HCT116 (cell line): ENCODE measurements around the gene ACCS. TPM values are rescaled to one million over a fixed set of nuclear protein-coding genes. Genes with fewer than 3 reads are reported as not detected.

ENCODE experiments used
- ATAC-seq: fragments of 200-7000 bp; cut with Tn5 transposase; 2 replicates; pipeline ENCODE4 v1.9.1; 2020; ENCODE audit warnings: mild to moderate bottlenecking, moderate library complexity
- BruUV-seq: library from RNA; stranded (reverse); fragments of 400-500 nt; replicated peaks from 2 replicates; lab custom pipeline; 2021; lab: Mats Ljungman, UMichigan
- CTCF ChIA-PET: fragments of 300-600 bp; sonication (Branson Sonifier 250); formaldehyde crosslinking; loops from one replicate; lab custom pipeline; 2021; ENCODE audit warnings: antibody characterized with exemption; lab: Charles Lee
- POLR2A ChIA-PET: fragments of 300-600, 350-600 bp; sonication (Branson Sonifier 250); formaldehyde crosslinking; loops from one replicate; lab custom pipeline; 2021; ENCODE audit warnings: antibody characterized with exemption; lab: Charles Lee
- RAD21 ChIA-PET, 2 experiments: fragments of 300-600 bp; sonication (Branson Sonifier 250); formaldehyde crosslinking; loops; one replicate each; lab custom pipeline; 2023; ENCODE audit warnings: low total read pairs in 2 of 2; ENCODE audit not compliant: uncharacterized antibody in 2 of 2, unreplicated experiment in 2 of 2, low non-redundant PET in 1 of 2; lab: Charles Lee
- DNase-seq: peaks from one replicate; pipeline ENCODE4 v3.0.0-alpha.2; 2010; ENCODE audit warnings: low read depth, low spot score
- H2AFZ ChIP-seq: fragments of 200-600 bp; shearing (Covaris generic), sonication (generic); 2 replicates; pipeline ENCODE4 v1.6.1; 2017; ENCODE audit warnings: low read depth, mixed run types, mixed read lengths, antibody characterized with exemption, low read length; ENCODE audit not compliant: poor library complexity, severe bottlenecking
- H3K27ac ChIP-seq: 2 replicates; pipeline ENCODE4 v1.5.1; 2012; ENCODE audit warnings: low read depth, low read length
- H3K27me3 ChIP-seq: fragments of 200-600 bp; sonication (generic); 2 replicates; pipeline ENCODE4 v1.6.1; 2016; ENCODE audit warnings: mixed run types, low read length, mixed read lengths; ENCODE audit not compliant: insufficient read depth
- H3K36me3 ChIP-seq, 2 experiments: fragments of 200-500 bp in 1 of 2; fragments of 200-600 bp in 1 of 2; sonication (Bioruptor generic) in 1 of 2; sonication (generic) in 1 of 2; 2 replicates each; pipeline versions ENCODE4 v1.5.1 to v1.6.1; 2014 to 2016; ENCODE audit warnings: low read length in 2 of 2, inconsistent platforms in 1 of 2, mixed read lengths in 1 of 2, mixed run types in 1 of 2; ENCODE audit not compliant: insufficient read depth in 2 of 2, control insufficient read depth in 1 of 2
- H3K4me1 ChIP-seq, 2 experiments: fragments of 200-600 bp in 1 of 2; sonication (generic) in 1 of 2; 2 replicates each; pipeline versions ENCODE4 v1.5.1 to v1.6.1; 2012 to 2017; ENCODE audit warnings: low read length in 2 of 2, inconsistent platforms in 1 of 2, mild to moderate bottlenecking in 1 of 2, mixed read lengths in 1 of 2, mixed run types in 1 of 2, moderate library complexity in 1 of 2; ENCODE audit not compliant: insufficient read depth in 2 of 2, control insufficient read depth in 1 of 2
- H3K4me2 ChIP-seq: fragments of 200-600 bp; sonication (generic); 2 replicates; pipeline ENCODE4 v1.6.1; 2017; ENCODE audit warnings: mixed run types, low read length, mixed read lengths
- H3K4me3 ChIP-seq, 2 experiments: fragments of 200-600 bp in 1 of 2; sonication (generic) in 1 of 2; replicated peaks in 1 of 2; 2 replicates each; pipeline ENCODE4 v1.5.1; 2011 to 2016; ENCODE audit warnings: low read length in 2 of 2, control low read depth in 1 of 2, low read depth in 1 of 2, mild to moderate bottlenecking in 1 of 2, mixed read lengths in 1 of 2, mixed run types in 1 of 2
- H3K79me2 ChIP-seq: fragments of 200-600 bp; sonication (generic); 2 replicates; pipeline ENCODE4 v1.6.1; 2017; ENCODE audit warnings: mild to moderate bottlenecking, mixed run types, low read length, moderate library complexity, mixed read lengths; ENCODE audit not compliant: insufficient read depth
- H3K9ac ChIP-seq: fragments of 200-600 bp; sonication (generic); 2 replicates; pipeline ENCODE4 v1.6.1; 2016; ENCODE audit warnings: low read length, mixed read lengths
- H3K9me2 ChIP-seq: fragments of 200-600 bp; sonication (generic), shearing (Covaris generic); 2 replicates; pipeline ENCODE4 v1.6.1; 2017; ENCODE audit warnings: mixed run types, mild to moderate bottlenecking, moderate library complexity; ENCODE audit not compliant: insufficient read depth
- H3K9me3 ChIP-seq, 2 experiments: fragments of 200-500 bp in 1 of 2; fragments of 200-600 bp in 1 of 2; sonication (Bioruptor generic) in 1 of 2; sonication (generic) in 1 of 2; 2 replicates each; pipeline ENCODE4 v1.6.1; 2014 to 2017; ENCODE audit warnings: low read length in 2 of 2, mixed read lengths in 2 of 2, inconsistent platforms in 1 of 2, low read depth in 1 of 2, mild to moderate bottlenecking in 1 of 2, mixed run types in 1 of 2, moderate library complexity in 1 of 2; ENCODE audit not compliant: control insufficient read depth in 1 of 2, insufficient read depth in 1 of 2
- H4K20me1 ChIP-seq: fragments of 200-600 bp; sonication (generic), shearing (Covaris generic); 2 replicates; pipeline ENCODE4 v1.6.1; 2017; ENCODE audit warnings: mixed run types, mild to moderate bottlenecking, moderate library complexity; ENCODE audit not compliant: insufficient read depth
- ATF3 ChIP-seq: IDR thresholded peaks from 2 replicates; pipeline ENCODE4 v1.6.1; 2012
- CBX3 ChIP-seq: IDR thresholded peaks from 2 replicates; pipeline ENCODE4 v1.6.1; 2012; ENCODE audit warnings: low read depth
- EGR1 ChIP-seq: IDR thresholded peaks from 2 replicates; pipeline ENCODE4 v1.6.1; 2012; ENCODE audit warnings: low read depth
- ELF1 ChIP-seq: IDR thresholded peaks from 2 replicates; pipeline ENCODE4 v1.6.1; 2012; ENCODE audit warnings: low read depth, borderline replicate concordance
- POLR2A ChIP-seq: IDR thresholded peaks from 2 replicates; pipeline ENCODE4 v1.7.0; 2011; ENCODE audit warnings: borderline replicate concordance; ENCODE audit not compliant: insufficient read depth, insufficient read length; ENCODE audit errors: extremely low read depth
- POLR2AphosphoS5 ChIP-seq: IDR thresholded peaks from 2 replicates; pipeline ENCODE4 v1.6.1; 2011; ENCODE audit warnings: mild to moderate bottlenecking, low read depth, low read length, moderate library complexity
- SIN3A ChIP-seq: IDR thresholded peaks from 2 replicates; pipeline ENCODE4 v1.6.1; 2012; ENCODE audit warnings: low read depth
- SP1 ChIP-seq: IDR thresholded peaks from 2 replicates; pipeline ENCODE4 v1.6.1; 2012; ENCODE audit warnings: low read depth
- SRF ChIP-seq: IDR thresholded peaks from 2 replicates; pipeline ENCODE4 v1.6.1; 2012; ENCODE audit warnings: low read depth
- TCF7L2 ChIP-seq: IDR thresholded peaks from 2 replicates; pipeline ENCODE4 v1.7.0; 2011; ENCODE audit warnings: borderline replicate concordance, inconsistent platforms; ENCODE audit not compliant: insufficient read depth, insufficient read length; ENCODE audit errors: extremely low read depth
- ZBTB33 ChIP-seq: IDR thresholded peaks from 2 replicates; pipeline ENCODE4 v1.6.1; 2011; ENCODE audit warnings: mild to moderate bottlenecking, low read length, moderate library complexity; ENCODE audit not compliant: insufficient replicate concordance; ENCODE audit errors: extremely low read depth
- ZFX ChIP-seq: fragments of 450-650 bp; IDR thresholded peaks from 2 replicates; pipeline ENCODE4 v1.6.1; 2017
- ZNF274 ChIP-seq: fragments of 200-500 bp; sonication (Bioruptor generic); IDR thresholded peaks from 2 replicates; pipeline ENCODE4 v1.6.1; 2014; ENCODE audit warnings: mild to moderate bottlenecking, low read depth, low read length, inconsistent platforms
- intact Hi-C: fragments of 100-400 bp; cut with micrococcal nuclease; formaldehyde crosslinking; loops from 2 replicates; pipeline ENCODE4 v1.10.0; 2022
- total RNA-seq: library from RNA; stranded (reverse); gene quantifications from one replicate; pipeline ENCODE4 v1.2.1, GENCODE V29; 2021; ENCODE audit not compliant: unreplicated experiment
- TF ChIP-seq, protein P1 (sequence below), 3 experiments: fragments of 200-600 bp in 1 of 3; sonication (generic) in 1 of 3; IDR thresholded peaks in 2 of 3; conservative IDR thresholded peaks in 1 of 3; 2 replicates each; pipeline ENCODE4 v1.5.1; 2012 to 2017; ENCODE audit warnings: low read depth in 2 of 3, low read length in 2 of 3, antibody characterized with exemption in 1 of 3, borderline replicate concordance in 1 of 3, control low read depth in 1 of 3, mild to moderate bottlenecking in 1 of 3, mixed read lengths in 1 of 3, mixed run types in 1 of 3, moderate library complexity in 1 of 3; ENCODE audit not compliant: insufficient read depth in 1 of 3
- TF ChIP-seq, protein P2 (sequence below): IDR thresholded peaks from 2 replicates; pipeline ENCODE4 v1.6.1; 2012; ENCODE audit warnings: low read depth
- TF ChIP-seq, protein P3 (sequence below): IDR thresholded peaks from 2 replicates; pipeline ENCODE4 v1.6.1; 2012

The ACCS gene
- total RNA-seq, 1 experiment from 2014 or later: 13.2 TPM

- no peak overlapping the region for H3K4me3 ChIP-seq
- H3K36me3 ChIP-seq: no peaks in the 10 kb centered on the region
- ChIA-PET RAD21 (no interaction called here), POLR2A (no interaction called here), CTCF (no interaction called here)
- H2AFZ ChIP-seq: no peak overlapping the region
- no peaks in the 10 kb centered on the region for H3K4me1 ChIP-seq
- DNase-seq (no peak), ATAC-seq (no peak)
- no peaks in the 10 kb centered on the region for H3K79me2 ChIP-seq
- no peaks in the 10 kb centered on the region for H3K9me2 ChIP-seq
- BruUV-seq: no TSS peak
- H3K9ac ChIP-seq: no peak overlapping the region
- H4K20me1 ChIP-seq: no peaks in the 10 kb centered on the region
- TF ChIP-seq ZBTB33 (no peak), ATF3 (no peak), ZFX (no peak), SP1 (no peak), ELF1 (no peak), CBX3 (no peak), POLR2AphosphoS5 (no peak), SIN3A (no peak), ZNF274 (no peak), EGR1 (no peak), POLR2A (no peak), TCF7L2 (no peak), SRF (no peak)
- TF ChIP-seq, protein P1, sequence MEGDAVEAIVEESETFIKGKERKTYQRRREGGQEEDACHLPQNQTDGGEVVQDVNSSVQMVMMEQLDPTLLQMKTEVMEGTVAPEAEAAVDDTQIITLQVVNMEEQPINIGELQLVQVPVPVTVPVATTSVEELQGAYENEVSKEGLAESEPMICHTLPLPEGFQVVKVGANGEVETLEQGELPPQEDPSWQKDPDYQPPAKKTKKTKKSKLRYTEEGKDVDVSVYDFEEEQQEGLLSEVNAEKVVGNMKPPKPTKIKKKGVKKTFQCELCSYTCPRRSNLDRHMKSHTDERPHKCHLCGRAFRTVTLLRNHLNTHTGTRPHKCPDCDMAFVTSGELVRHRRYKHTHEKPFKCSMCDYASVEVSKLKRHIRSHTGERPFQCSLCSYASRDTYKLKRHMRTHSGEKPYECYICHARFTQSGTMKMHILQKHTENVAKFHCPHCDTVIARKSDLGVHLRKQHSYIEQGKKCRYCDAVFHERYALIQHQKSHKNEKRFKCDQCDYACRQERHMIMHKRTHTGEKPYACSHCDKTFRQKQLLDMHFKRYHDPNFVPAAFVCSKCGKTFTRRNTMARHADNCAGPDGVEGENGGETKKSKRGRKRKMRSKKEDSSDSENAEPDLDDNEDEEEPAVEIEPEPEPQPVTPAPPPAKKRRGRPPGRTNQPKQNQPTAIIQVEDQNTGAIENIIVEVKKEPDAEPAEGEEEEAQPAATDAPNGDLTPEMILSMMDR (IDR thresholded peaks at IDR 0.05 in 2 of 3, conservative IDR thresholded peaks at IDR 0.05 in 1 of 3; ENCODE audit: borderline replicate concordance in 1 of 3, insufficient read depth in 1 of 3, low read depth in 2 of 3, low read length in 2 of 3): no peak
- TF ChIP-seq, protein P2, sequence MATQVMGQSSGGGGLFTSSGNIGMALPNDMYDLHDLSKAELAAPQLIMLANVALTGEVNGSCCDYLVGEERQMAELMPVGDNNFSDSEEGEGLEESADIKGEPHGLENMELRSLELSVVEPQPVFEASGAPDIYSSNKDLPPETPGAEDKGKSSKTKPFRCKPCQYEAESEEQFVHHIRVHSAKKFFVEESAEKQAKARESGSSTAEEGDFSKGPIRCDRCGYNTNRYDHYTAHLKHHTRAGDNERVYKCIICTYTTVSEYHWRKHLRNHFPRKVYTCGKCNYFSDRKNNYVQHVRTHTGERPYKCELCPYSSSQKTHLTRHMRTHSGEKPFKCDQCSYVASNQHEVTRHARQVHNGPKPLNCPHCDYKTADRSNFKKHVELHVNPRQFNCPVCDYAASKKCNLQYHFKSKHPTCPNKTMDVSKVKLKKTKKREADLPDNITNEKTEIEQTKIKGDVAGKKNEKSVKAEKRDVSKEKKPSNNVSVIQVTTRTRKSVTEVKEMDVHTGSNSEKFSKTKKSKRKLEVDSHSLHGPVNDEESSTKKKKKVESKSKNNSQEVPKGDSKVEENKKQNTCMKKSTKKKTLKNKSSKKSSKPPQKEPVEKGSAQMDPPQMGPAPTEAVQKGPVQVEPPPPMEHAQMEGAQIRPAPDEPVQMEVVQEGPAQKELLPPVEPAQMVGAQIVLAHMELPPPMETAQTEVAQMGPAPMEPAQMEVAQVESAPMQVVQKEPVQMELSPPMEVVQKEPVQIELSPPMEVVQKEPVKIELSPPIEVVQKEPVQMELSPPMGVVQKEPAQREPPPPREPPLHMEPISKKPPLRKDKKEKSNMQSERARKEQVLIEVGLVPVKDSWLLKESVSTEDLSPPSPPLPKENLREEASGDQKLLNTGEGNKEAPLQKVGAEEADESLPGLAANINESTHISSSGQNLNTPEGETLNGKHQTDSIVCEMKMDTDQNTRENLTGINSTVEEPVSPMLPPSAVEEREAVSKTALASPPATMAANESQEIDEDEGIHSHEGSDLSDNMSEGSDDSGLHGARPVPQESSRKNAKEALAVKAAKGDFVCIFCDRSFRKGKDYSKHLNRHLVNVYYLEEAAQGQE: no peak
- TF ChIP-seq, protein P3, sequence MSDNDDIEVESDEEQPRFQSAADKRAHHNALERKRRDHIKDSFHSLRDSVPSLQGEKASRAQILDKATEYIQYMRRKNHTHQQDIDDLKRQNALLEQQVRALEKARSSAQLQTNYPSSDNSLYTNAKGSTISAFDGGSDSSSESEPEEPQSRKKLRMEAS: no peak
- H3K27ac ChIP-seq: no peak overlapping the region
- no peaks in the 10 kb centered on the region for H3K9me3 ChIP-seq
- H3K4me2 ChIP-seq: no peak overlapping the region
- no peaks in the 10 kb centered on the region for H3K27me3 ChIP-seq
- intact Hi-C loops: no loop called here
These were observed 34.5 kb upstream of the ACCS start for GRCh38 chr11:44031549-44031948.
